GM21515 (cell line): ENCODE data around the gene ENAH.
"Not testable (repeated sequence)": the region's sequence is repeated elsewhere in the genome, so short reads cannot be mapped to it uniquely, and the experiment has no call there.

Experiments used
- ATAC-seq: cut with Tn5 transposase; IDR thresholded peaks from one replicate; pipeline ENCODE4 v1.9.1; 2021; ENCODE audit not compliant: unreplicated experiment

The ENAH gene

GRCh38 chr1:225651376-225651871 is 1.5 kb downstream of the ENAH start:
- no peak for ATAC-seq

GRCh38 chr1:225650179-225650578 is 2.7 kb downstream of the ENAH start:
- no peak for ATAC-seq

DNA sequence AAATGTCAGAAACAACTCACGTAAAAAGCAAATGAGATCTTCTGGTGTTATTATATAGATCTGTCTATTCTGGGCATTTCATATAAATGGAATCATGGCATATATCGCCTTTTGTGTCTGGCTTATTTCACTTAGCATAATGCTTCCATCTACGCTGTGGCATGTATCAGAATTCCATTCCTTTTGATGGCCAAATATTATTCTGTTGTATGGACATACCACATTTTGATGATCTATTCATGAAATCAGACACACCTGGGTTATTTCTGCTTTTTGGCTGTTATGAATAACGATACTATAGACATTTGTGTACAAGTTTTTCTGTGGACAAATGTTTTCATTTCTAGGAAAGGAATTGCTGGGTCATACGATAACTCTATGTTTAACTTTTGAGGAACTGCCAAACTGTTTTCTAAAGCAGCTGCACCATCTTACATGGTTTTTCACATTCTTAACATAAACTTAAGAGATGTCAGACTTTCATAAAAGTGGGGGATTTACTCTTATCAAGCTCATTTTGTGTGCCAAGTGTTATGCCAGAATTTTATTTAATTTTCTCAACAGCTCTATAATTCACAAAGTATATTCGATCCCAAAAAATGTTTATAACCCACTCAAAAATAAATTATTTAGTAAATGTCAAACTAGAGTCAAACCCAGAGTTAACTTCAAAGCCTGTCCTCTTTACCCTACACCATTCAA is 7.6 kb downstream of the ENAH start:
- no peak for ATAC-seq

DNA sequence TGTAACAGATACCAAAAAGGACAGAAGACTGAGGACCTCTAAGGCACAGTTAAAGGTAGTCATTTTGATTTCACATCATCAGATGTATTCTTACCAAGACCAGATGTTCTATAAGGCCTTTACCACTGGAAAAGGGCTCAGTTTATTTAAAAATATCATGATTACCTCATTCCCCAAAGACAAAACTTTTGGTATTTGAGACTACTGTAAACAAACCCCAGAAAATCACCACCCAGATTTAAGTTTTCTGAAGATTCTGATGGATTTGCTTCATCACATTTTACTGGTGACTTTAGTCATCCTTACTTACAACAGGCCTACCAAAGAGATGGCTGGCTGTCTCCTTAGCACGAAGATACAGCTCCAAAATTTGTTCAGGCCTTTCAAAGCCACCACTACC is 8.3 kb downstream of the ENAH start:
- ATAC-seq, result no peak

- ATAC-seq, result no peak
These were observed 10.7 kb downstream of the ENAH start for GRCh38 chr1:225642177-225642576.

- no peak for ATAC-seq
These were observed 14.1 kb downstream of the ENAH start for GRCh38 chr1:225638853-225639252.

- ATAC-seq, result no peak
These were observed 15.2 kb downstream of the ENAH start for GRCh38 chr1:225637651-225638199.

DNA sequence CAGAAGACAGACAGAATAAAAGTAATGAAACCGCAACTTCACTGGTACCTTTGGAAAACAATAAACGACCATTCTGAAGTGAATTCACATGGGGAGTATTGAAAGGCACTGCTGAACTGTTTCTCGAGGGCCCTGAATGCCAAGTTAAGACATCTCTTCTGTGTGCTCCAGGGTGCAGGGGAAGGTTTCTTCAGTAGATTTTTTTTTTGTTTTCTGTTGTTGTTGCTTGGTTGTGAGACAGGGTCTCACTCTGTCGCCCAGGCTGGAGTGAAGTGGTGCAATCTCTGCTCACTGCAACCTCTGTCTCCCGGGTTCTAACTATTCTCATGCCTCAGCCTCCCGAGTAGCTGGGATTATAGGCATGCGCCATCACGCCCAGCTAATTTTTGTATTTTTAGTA is 15.9 kb downstream of the ENAH start:
- not testable (repeated sequence) for ATAC-seq

DNA sequence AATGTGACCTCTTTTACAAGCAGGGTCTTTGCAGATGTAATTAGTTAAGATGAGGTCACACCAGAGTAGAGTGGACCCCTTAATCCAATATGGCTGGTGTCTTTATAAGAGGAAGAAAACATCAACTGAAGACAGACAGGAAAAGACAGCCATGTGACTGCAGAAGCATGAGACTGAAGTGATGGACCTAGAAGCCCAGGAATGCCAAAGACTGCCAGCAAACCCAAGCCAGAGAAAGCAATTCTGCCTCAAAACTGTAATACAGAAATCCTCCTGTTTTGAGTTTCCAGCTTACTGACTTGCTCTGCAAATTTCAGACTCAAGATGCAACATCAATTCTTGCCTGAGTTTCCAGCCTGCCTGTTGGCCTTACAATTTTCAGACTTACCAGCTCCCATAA is 17.3 kb downstream of the ENAH start:
- no peak for ATAC-seq

- not testable (repeated sequence) for ATAC-seq
These were observed 20.1 kb downstream of the ENAH start for GRCh38 chr1:225632836-225633235.

- ATAC-seq, result no peak
These were observed 21.8 kb downstream of the ENAH start for GRCh38 chr1:225631021-225631663.

DNA sequence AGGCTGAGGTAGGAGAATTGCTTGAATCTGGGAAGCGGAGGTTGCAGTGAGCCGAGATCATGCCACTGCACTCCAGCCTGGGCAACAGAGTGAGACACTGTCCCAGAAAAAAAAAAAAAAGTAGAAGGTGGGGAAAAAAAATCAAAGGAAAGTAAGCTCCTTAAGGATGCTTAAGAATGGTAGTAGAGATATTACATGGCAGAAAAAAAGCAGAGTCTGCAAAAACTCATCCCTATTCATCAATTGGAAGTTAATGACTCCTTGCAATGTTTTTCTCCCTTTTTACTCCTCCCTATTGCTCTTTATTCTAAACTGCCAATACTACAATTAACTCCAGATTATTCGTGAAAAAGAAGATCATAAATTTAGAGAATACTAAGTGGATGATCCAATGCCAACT is 23.4 kb downstream of the ENAH start:
- ATAC-seq, result no peak

DNA sequence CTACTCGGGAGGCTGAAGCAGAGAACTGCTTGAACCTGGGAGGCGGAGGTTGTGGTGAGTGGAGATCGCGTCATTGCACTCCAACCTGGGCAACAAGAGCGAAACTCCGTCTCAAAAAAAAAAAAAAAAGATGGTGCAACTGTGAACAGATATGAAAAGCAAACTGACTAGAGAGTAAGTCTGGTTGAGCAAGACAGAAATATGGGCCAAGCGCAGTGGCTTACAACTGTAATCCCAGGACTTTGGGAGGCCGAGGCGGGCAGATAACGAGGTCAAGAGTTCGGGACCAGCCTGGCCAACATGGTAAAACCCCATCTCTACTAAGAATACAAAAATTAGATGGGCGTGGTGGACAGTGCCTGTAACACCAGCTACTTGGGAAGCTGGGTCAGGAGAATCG is 24.1 kb downstream of the ENAH start:
- ATAC-seq, result not testable (repeated sequence)

DNA sequence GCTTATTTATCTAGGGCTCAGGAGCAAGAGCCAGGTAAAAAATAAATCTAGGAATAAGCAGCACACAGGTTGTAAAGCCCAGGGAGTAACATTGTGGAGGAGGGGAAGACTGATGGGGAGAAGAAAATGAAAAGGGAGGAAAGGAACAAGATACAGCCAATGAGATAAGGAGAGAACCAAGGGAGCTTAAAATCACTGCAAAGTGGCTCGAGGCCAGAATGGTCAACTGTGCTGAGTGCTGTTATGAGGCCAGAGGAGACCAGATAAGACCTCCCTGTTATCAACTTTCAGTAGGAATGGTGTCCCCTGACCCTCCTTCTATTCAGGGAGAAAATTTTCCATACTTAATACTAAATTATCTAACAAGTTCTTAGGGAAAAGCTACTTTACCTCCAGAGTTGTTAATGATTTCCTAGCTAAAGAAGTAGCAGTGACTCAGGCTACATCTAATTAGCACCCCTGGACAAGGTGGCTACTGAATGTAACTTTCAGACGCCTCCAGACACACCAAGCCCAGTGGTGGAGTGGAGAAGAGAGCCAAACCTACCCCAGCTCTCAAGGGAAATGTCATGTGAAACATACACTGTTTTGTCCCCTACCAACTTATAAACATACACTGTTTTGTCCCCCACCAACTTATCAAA is 25.5 kb downstream of the ENAH start:
- ATAC-seq, result no peak

GRCh38 chr1:225626698-225627097 is 26.2 kb downstream of the ENAH start:
- no peak for ATAC-seq

- no peak for ATAC-seq
These were observed 35.0 kb downstream of the ENAH start for GRCh38 chr1:225617956-225618355.

DNA sequence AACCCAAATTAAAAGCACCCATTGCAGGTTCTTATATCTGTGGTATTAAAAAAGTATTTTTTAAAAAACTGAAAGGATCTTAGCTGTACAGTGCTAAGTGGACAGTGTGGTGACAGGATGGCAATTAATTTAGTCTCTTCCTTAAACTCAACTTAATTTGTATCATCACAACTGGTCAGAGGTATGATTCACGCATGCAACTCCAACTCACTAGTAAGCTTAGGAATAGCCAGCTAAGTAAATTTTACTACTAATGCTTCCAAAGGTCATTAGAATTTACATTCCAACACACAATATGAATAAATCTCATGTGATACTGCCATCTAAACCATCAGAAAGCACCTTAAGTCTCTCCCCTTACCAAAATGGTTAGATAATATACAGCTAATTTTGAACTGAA is 35.4 kb downstream of the ENAH start:
- no peak for ATAC-seq

- ATAC-seq, result not testable (repeated sequence)
These were observed 37.5 kb downstream of the ENAH start for GRCh38 chr1:225615403-225615790.

- ATAC-seq, result no peak
These were observed 39.9 kb downstream of the ENAH start for GRCh38 chr1:225613006-225613405.

DNA sequence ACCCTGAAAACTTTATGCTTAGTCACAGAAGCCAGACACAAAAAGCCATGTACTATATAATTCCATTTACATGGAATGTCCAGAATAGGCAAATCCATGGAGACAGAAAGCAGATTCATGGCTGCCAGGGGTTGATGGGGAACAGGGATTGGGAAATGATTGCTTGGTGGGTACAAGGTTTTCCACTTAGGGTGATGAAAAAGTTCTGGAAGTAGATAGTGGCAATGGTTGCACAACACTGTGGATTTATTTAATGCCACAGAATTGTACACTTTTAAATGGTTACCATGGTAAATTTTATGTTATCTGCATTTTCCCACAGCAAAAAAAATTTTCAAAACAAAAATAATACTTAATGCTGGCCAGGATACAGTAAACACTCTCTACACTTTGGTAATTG is 40.6 kb downstream of the ENAH start:
- no peak for ATAC-seq

GRCh38 chr1:225611537-225612223 is 41.2 kb downstream of the ENAH start:
- no peak for ATAC-seq
